K562 (cell line): Measurements from ENCODE around the gene LYPLA2. TPM values are rescaled to one million over a fixed set of nuclear protein-coding genes. Genes with fewer than 3 reads are reported as not detected.

Source experiments
- ADNP ChIP-seq: fragments of 200-800 bp; sonication (Bioruptor generic); IDR thresholded peaks from 2 replicates; pipeline ENCODE4 v1.6.1; 2016; ENCODE audit warnings: missing genetic modification characterization, missing compliant biosample characterization
- ATF1 ChIP-seq, 2 experiments: fragments of 450-650 bp in 1 of 2; IDR thresholded peaks; 2 replicates each; pipeline ENCODE4 v1.6.1; 2016; ENCODE audit warnings: missing compliant biosample characterization in 1 of 2, missing genetic modification characterization in 1 of 2
- BHLHE40 ChIP-seq: IDR thresholded peaks from 2 replicates; pipeline ENCODE4 v1.6.1; 2011; ENCODE audit warnings: low read length, improper control_type of control experiment
- CCAR2 ChIP-seq: fragments of 200-400 bp; formaldehyde crosslinking; IDR thresholded peaks from 2 replicates; pipeline ENCODE4 v1.6.1; 2017; ENCODE audit warnings: mild to moderate bottlenecking, low read depth, low read length
- MAFG ChIP-seq: fragments of 450-650 bp; conservative IDR thresholded peaks from 2 replicates; pipeline ENCODE4 v1.6.1; 2016; ENCODE audit warnings: missing genetic modification characterization, missing compliant biosample characterization
- NR4A1 ChIP-seq, 2 experiments: fragments of 250-450 bp in 1 of 2; fragments of 450-650 bp in 1 of 2; sonication (Bioruptor Pico) in 1 of 2; IDR thresholded peaks; 2 replicates each; pipeline versions ENCODE4 v1.4.0 to v1.6.1; 2016 to 2020; ENCODE audit warnings: mild to moderate bottlenecking in 2 of 2, missing compliant biosample characterization in 1 of 2, missing genetic modification characterization in 1 of 2, moderate library complexity in 1 of 2
- SMARCA4 ChIP-seq: fragments of 450-650 bp; IDR thresholded peaks from 2 replicates; pipeline ENCODE4 v1.6.1; 2016
- SNRNP70 ChIP-seq: fragments of 200-400 bp; formaldehyde crosslinking; optimal IDR thresholded peaks from 2 replicates; pipeline ENCODE3; 2017; ENCODE audit warnings: low read depth, low read length
- ZNF184 ChIP-seq: sonication (generic); formaldehyde crosslinking; IDR thresholded peaks from 2 replicates; pipeline ENCODE4 v1.5.0; 2020; ENCODE audit warnings: missing genetic modification reagents
- ZNF76 ChIP-seq: fragments of 250-450 bp; sonication (Bioruptor Pico); IDR thresholded peaks from 2 replicates; pipeline ENCODE4 v1.4.0; 2020; ENCODE audit warnings: mild to moderate bottlenecking, moderate library complexity, borderline replicate concordance
- polyA plus RNA-seq, 8 experiments: library from polyadenylated mRNA; depleted of rRNA in 4 of 8; stranded (reverse) in 5 of 8; unstranded in 3 of 8; fragments of >200 nt; fragmentation: Nextera tagmentation in 2 of 8; fragmentation: Illumina TruSeq in 1 of 8; extraction: Ambion mirVana in 2 of 8; extraction: Trizol in 1 of 8; gene quantifications; 2 replicates each; pipeline versions ENCODE4 v1.2.1 to v1.2.3, GENCODE V29; 2011 to 2014; ENCODE audit warnings: inconsistent platforms in 1 of 8, missing spikeins in 1 of 8
- total RNA-seq, 7 experiments: library from RNA; depleted of rRNA in 6 of 7; stranded (reverse); fragments of >200 nt in 6 of 7; fragmentation: Illumina TruSeq in 2 of 7; extraction: Trizol in 2 of 7; gene quantifications; 2 replicates each; pipeline versions ENCODE4 v1.2.1 to v1.2.3, GENCODE V29; 2011 to 2021; ENCODE audit warnings: low replicate concordance in 1 of 7
- TF ChIP-seq, protein P1 (sequence below): fragments of 250-450 bp; sonication (Bioruptor Pico); IDR thresholded peaks from 2 replicates; pipeline ENCODE4 v1.4.0; 2020
- TF ChIP-seq, protein P2 (sequence below): fragments of 450-650 bp; formaldehyde crosslinking; IDR thresholded peaks from 2 replicates; pipeline ENCODE4 v1.4.0; 2020; ENCODE audit warnings: mild to moderate bottlenecking, moderate library complexity

Gene LYPLA2
- total and polyA plus RNA-seq, 9 of the 15 experiments (the other 6 are each of a cell fraction or from before 2014, with no cell fraction given) = 3.9 to 128 (median 60.1) TPM

DNA sequence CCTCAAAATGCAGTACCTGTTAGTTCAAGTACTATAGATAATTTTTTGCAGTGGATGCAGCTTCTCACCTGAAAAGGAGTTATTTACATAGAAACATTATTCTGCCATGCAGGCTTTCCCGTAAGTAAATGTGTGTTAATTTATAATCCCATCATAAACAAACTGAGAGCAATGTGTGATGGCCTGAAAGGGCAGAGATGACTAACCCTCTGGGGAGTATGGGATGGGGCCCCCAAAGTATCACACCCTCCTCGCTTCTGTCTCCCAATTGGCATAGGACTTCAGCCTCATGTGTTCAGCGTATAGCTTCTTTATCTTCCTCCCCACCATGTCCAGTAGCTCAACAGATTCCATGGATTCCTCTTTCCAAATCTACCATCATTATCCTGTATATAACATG lies 26.7 kb downstream of the LYPLA2 start (continued):
- TF ChIP-seq, protein P1, sequence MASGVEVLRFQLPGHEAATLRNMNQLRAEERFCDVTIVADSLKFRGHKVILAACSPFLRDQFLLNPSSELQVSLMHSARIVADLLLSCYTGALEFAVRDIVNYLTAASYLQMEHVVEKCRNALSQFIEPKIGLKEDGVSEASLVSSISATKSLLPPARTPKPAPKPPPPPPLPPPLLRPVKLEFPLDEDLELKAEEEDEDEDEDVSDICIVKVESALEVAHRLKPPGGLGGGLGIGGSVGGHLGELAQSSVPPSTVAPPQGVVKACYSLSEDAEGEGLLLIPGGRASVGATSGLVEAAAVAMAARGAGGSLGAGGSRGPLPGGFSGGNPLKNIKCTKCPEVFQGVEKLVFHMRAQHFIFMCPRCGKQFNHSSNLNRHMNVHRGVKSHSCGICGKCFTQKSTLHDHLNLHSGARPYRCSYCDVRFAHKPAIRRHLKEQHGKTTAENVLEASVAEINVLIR (CRISPR knock-in tag) = no peak
- TF ChIP-seq CCAR2 (no peak), ADNP (tag) (no peak), SNRNP70 (no peak), BHLHE40 (no peak), ZNF184 (no peak), SMARCA4 (no peak), ATF1 (CRISPR knock-in tag; IDR thresholded peaks at IDR 0.05) (no peak), ATF1 (tag; IDR thresholded peaks at IDR 0.05) (no peak), NR4A1 (CRISPR knock-in tag; IDR thresholded peaks at IDR 0.05) (no peak), NR4A1 (tag; IDR thresholded peaks at IDR 0.05) (no peak), MAFG (tag) (no peak), ZNF76 (CRISPR knock-in tag) (no peak)
- TF ChIP-seq, protein P2, sequence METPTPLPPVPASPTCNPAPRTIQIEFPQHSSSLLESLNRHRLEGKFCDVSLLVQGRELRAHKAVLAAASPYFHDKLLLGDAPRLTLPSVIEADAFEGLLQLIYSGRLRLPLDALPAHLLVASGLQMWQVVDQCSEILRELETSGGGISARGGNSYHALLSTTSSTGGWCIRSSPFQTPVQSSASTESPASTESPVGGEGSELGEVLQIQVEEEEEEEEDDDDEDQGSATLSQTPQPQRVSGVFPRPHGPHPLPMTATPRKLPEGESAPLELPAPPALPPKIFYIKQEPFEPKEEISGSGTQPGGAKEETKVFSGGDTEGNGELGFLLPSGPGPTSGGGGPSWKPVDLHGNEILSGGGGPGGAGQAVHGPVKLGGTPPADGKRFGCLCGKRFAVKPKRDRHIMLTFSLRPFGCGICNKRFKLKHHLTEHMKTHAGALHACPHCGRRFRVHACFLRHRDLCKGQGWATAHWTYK (CRISPR knock-in tag) = no peak
